ES-I3 (cell line): ENCODE measurements around the gene PLCL1.

Experiments used
- H3K36me3 ChIP-seq: 2 replicates; pipeline ENCODE4 v1.6.1; 2013; ENCODE audit warnings: mild to moderate bottlenecking, low read length, control low read depth, moderate library complexity; ENCODE audit not compliant: insufficient read depth
- H3K4me1 ChIP-seq: 2 replicates; pipeline ENCODE4 v1.6.1; 2013; ENCODE audit warnings: mild to moderate bottlenecking, control low read depth, low read length; ENCODE audit not compliant: insufficient read depth
- H3K9ac ChIP-seq: 2 replicates; pipeline ENCODE4 v1.6.1; 2013; ENCODE audit warnings: low read depth, mild to moderate bottlenecking, low read length, moderate library complexity
- H3K9me3 ChIP-seq: 2 replicates; pipeline ENCODE4 v1.6.1; 2013; ENCODE audit warnings: mild to moderate bottlenecking, low read length, moderate library complexity; ENCODE audit not compliant: control insufficient read depth, insufficient read depth

Gene PLCL1

GRCh38 chr2:197857476-197858107 lies 53.2 kb downstream of the PLCL1 start:
- Histone ChIP-seq H3K9ac (no peak overlapping the region), H3K36me3 (no peaks in the 10 kb centered on the region)

DNA sequence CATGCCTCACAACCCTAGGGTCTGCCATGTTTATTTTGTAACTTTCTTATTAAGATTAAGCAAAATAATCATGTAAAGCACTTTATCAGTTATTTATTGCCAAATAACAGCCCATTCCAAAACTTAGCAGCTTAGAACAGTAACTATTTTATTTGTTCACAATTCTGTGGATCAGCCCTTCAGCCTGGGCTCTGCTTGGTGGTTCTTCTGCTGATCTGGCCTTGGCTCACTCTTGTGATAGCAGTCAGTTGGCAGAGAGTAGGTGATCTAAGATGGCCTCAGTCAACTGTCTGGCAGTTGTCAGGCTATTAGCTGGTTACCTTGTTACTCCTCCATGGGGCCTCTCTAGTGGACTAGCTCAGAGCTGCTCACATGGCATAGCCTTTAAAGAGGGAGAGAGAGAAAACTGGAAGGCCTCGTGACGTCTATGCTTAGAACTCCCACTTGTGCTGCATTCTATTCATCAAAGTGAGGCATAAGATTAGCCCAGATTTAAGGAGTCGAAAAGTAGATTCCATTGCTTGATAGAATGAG lies 54.3 kb downstream of the PLCL1 start:
- Histone ChIP-seq H3K9ac (no peak overlapping the region), H3K4me1 (peaks cover 9% of the 10 kb centered on the region), H3K9me3 (peaks cover 3% of the 10 kb centered on the region), H3K36me3 (no peaks in the 10 kb centered on the region)

More at GRCh38 chr2:197857476-197858107, 53.2 kb downstream of the PLCL1 start:
- H3K9me3 ChIP-seq = peaks cover 3% of the 10 kb centered on the region
- peaks cover 9% of the 10 kb centered on the region for H3K4me1 ChIP-seq

DNA sequence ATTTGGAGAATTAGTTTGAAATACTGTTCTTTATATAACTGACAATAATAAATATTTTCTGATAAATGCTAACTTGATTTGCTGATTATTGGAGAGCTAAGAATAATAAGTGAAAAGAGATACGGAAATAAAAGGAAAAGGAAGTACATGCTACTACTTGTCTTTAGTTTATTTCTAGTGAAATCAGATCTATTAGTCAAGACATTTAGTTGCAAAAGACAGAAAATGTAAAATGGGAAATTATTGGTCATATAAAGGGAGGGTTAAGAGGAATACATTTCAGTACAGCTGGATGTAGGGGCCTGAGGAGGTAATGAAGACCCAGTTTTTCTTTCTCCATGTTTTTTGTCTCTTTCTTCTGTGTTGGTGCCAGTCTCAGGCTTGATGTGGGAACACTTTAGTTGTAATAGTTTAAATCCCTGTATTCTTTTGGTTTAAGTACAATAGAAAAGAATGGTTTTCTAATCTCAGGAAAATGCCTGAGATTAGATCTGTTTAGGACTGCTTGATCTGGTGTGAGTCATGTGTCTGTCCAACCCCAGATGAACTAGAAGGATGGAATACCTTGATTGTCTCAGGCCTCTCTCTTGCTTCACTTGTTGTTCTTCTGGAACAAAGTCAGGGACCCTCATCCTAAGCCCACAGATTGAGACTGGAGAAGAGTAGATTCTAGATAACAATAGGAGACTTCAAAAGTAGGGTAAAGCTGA lies 58.0 kb downstream of the PLCL1 start:
- H3K9ac ChIP-seq = no peak overlapping the region
- peaks cover 5% of the 10 kb centered on the region for H3K4me1 ChIP-seq
- peaks cover 3% of the 10 kb centered on the region; the same call in 1 of the 2 replicates for H3K9me3 ChIP-seq
- H3K36me3 ChIP-seq = no peaks in the 10 kb centered on the region

DNA sequence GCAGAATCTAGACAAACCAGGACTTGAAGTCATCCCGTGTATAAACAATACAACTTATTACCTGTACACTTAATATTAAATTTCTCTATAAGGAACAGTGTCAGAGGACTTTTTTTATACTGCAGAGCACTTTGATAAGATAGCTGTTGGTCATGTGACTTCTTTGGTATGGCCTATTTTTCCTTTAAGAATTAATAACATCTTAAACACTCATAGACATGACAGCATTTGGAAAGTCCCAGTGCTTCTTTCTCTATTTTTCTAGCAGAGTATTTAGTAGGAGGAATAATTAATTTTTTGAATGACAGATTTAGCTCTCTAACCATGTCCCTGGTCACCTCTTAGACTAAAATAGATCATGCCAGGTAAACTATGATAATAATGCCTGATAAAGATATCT lies 59.4 kb downstream of the PLCL1 start:
- no peak overlapping the region for H3K9ac ChIP-seq
- H3K36me3 ChIP-seq = no peaks in the 10 kb centered on the region
- no peaks in the 10 kb centered on the region for H3K4me1 ChIP-seq
- no peaks in the 10 kb centered on the region for H3K9me3 ChIP-seq

GRCh38 chr2:197866455-197866854 lies 62.1 kb downstream of the PLCL1 start:
- Histone ChIP-seq H3K36me3 (no peaks in the 10 kb centered on the region), H3K9ac (no peak overlapping the region)

DNA sequence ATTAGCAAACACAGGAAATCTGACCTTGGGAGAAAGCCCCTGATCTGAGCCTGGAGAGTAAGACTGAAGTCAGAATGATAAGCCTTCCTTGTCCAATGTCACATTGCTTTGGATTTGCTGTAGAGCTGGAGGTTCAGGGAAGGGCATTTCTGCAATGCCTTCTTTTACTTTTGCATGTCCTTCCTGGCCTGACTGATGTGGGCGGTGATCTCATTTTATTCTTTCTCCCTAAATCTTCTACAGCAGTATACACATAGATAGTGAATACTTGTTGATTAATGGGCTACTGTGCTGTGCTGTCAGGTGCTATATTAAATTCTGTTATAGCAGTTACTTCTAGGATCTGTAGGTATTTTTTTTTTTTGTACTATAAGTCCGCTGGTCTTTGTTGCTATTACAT lies 62.6 kb downstream of the PLCL1 start:
- Histone ChIP-seq H3K9me3 (no peaks in the 10 kb centered on the region), H3K9ac (no peak overlapping the region), H3K4me1 (peaks cover 8% of the 10 kb centered on the region), H3K36me3 (no peaks in the 10 kb centered on the region)

More at GRCh38 chr2:197866455-197866854, 62.1 kb downstream of the PLCL1 start:
- H3K9me3 ChIP-seq = no peaks in the 10 kb centered on the region
- H3K4me1 ChIP-seq = peaks cover 2% of the 10 kb centered on the region; the same call in 1 of the 2 replicates

GRCh38 chr2:197867624-197868023 lies 63.2 kb downstream of the PLCL1 start:
- H3K4me1 ChIP-seq = peaks cover 12% of the 10 kb centered on the region
- H3K9me3 ChIP-seq = no peaks in the 10 kb centered on the region
- no peak overlapping the region for H3K9ac ChIP-seq
- no peaks in the 10 kb centered on the region for H3K36me3 ChIP-seq

DNA sequence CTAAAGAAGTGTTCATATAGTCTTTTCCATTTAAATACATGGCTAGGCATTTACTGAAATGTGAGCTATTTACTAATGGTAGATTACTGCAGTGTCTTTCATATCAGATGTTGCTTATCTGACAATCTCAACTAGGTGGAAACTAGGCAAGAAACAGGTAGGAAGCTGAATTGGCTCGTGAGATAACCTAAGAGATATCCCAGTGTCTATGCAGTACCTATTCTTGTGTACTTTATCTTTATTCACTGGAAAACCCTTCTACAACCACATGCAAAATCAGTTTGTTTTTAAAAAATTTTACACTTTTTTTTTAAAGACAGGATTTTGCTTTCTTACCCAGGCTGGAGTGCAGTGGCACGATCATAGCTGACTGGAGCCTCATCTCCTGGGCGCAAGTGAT lies 63.8 kb downstream of the PLCL1 start:
- Histone ChIP-seq H3K4me1 (peaks cover 12% of the 10 kb centered on the region), H3K9ac (no peak overlapping the region), H3K9me3 (no peaks in the 10 kb centered on the region), H3K36me3 (no peaks in the 10 kb centered on the region)

GRCh38 chr2:197869041-197869440 lies 64.6 kb downstream of the PLCL1 start:
- H3K4me1 ChIP-seq = peaks cover 18% of the 10 kb centered on the region
- no peaks in the 10 kb centered on the region for H3K9me3 ChIP-seq
- no peak overlapping the region for H3K9ac ChIP-seq
- H3K36me3 ChIP-seq = no peaks in the 10 kb centered on the region

GRCh38 chr2:197869501-197870111 lies 65.2 kb downstream of the PLCL1 start:
- Histone ChIP-seq H3K4me1 (peaks cover 18% of the 10 kb centered on the region), H3K9ac (no peak overlapping the region), H3K9me3 (no peaks in the 10 kb centered on the region), H3K36me3 (no peaks in the 10 kb centered on the region)

DNA sequence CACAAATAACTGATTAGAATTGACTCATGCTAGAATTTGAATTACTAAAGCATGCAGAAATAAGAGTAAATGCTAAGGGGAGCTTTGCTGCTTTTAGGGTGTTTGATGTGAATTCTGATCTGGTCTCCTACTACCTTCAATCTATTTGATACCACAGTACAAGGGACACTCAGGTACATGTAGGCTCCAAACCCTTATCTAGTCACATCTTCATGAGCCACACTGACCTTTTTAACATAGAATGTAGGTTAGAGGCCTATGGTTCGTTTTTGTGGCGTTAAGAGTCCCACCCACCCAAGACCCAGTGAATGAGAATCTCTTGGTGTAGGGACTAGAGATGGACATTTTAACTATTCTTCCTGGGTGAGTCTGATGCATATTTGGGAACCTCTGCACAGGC lies 65.7 kb downstream of the PLCL1 start:
- Histone ChIP-seq H3K9ac (no peak overlapping the region), H3K4me1 (peaks cover 18% of the 10 kb centered on the region), H3K36me3 (no peaks in the 10 kb centered on the region), H3K9me3 (no peaks in the 10 kb centered on the region)

DNA sequence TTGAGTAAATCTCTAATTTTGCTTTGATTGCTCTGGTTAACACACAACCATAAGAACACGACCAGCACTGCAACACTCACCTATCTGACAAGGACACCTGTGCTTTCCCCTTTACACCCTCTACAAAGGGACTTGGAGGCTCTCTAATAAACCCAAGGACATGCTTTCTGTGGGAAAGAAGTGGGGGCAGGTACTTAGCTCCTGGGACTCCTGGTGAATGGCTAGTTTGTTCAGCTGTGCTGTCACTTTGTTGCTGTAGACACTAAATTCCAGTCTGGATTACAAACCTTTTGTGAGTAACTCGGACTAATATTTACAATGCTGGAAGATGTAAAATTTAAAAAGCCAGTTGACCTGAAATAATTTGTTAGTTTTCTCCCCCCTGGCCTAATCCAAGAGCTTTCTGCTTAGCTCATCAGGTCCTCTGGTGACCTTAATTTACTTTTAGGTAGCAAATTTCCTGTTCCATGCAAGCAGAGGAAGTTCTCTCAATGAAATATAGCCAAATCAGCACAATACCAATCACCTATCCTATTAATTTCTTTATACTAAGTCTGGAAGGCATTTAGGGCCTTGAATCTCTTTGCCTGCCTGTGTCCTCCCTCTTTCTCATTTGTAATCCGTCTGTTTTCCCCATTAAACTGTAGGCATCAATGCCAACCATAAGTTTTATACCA lies 67.5 kb downstream of the PLCL1 start:
- Histone ChIP-seq H3K9me3 (no peaks in the 10 kb centered on the region), H3K4me1 (peaks cover 18% of the 10 kb centered on the region), H3K9ac (no peak overlapping the region), H3K36me3 (no peaks in the 10 kb centered on the region)

- H3K4me1 ChIP-seq = peaks cover 18% of the 10 kb centered on the region
- H3K9ac ChIP-seq = no peak overlapping the region; the same call in 1 of the 2 replicates
- H3K36me3 ChIP-seq = no peaks in the 10 kb centered on the region
- no peaks in the 10 kb centered on the region for H3K9me3 ChIP-seq
Measured at GRCh38 chr2:197873293-197873701, 68.9 kb downstream of the PLCL1 start.

DNA sequence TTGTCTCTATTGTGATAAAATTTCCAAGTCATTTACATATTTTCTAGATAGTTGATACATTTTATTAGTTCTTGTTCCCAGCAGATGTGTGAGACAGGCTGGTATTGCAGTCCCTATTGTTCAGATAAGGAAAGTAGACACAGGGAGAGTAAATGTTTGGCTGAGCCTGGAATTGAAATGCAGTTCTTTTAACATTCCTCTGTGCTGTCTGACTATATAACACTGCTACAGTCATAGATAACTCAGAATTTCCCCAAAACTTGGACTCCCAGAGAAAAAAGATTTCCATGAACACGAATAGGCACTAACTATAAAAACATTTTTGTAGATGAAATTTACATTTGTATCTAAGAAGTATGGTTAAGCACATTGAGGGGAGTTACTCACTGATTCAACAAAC lies 71.4 kb downstream of the PLCL1 start:
- H3K9me3 ChIP-seq = no peaks in the 10 kb centered on the region
- no peaks in the 10 kb centered on the region for H3K36me3 ChIP-seq
- H3K9ac ChIP-seq = no peak overlapping the region
- peaks cover 24% of the 10 kb centered on the region for H3K4me1 ChIP-seq
